Omental fat pad (tissue), 4 donors: ENCODE measurements around the gene NTRK2. TPM values are rescaled to one million over a fixed set of nuclear protein-coding genes. Genes with fewer than 3 reads are reported as not detected.

ENCODE experiments used
- ATAC-seq: fragments of 150-250 bp; one replicate; pipeline ENCODE4 v1.9.1; 2016; ENCODE audit warnings: mild to moderate bottlenecking, moderate library complexity; ENCODE audit not compliant: low FRiP score
- DNase-seq: peaks from one replicate; pipeline ENCODE4 v3.0.0-alpha.2; 2019; ENCODE audit warnings: low spot score
- total RNA-seq, 4 donors: library from RNA; depleted of rRNA; stranded (reverse); fragments of >200 nt; gene quantifications; one replicate each; pipeline ENCODE4 v1.1.0, GENCODE V29; 2016
- TF ChIP-seq, protein P1 (sequence below), 3 donors: fragments of 450-650 bp; IDR thresholded peaks; one replicate each; pipeline ENCODE4 v1.5.1; 2016 to 2017; ENCODE audit warnings: antibody characterized with exemption in 3 of 3, mild to moderate bottlenecking in 3 of 3, moderate library complexity in 2 of 3

The NTRK2 gene
- total RNA-seq, 4 donors from 2014 or later: 13.9 to 20.2 (median 16.1) TPM

- ATAC-seq: no peak
Measured at GRCh38 chr9:84846906-84847305, 177.4 kb downstream of the NTRK2 start.

GRCh38 chr9:84849049-84849448 lies 179.5 kb downstream of the NTRK2 start:
- ATAC-seq: no peak
- TF ChIP-seq, protein P1, sequence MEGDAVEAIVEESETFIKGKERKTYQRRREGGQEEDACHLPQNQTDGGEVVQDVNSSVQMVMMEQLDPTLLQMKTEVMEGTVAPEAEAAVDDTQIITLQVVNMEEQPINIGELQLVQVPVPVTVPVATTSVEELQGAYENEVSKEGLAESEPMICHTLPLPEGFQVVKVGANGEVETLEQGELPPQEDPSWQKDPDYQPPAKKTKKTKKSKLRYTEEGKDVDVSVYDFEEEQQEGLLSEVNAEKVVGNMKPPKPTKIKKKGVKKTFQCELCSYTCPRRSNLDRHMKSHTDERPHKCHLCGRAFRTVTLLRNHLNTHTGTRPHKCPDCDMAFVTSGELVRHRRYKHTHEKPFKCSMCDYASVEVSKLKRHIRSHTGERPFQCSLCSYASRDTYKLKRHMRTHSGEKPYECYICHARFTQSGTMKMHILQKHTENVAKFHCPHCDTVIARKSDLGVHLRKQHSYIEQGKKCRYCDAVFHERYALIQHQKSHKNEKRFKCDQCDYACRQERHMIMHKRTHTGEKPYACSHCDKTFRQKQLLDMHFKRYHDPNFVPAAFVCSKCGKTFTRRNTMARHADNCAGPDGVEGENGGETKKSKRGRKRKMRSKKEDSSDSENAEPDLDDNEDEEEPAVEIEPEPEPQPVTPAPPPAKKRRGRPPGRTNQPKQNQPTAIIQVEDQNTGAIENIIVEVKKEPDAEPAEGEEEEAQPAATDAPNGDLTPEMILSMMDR (IDR thresholded peaks at IDR 0.05): no peak
- no peak for DNase-seq

More at GRCh38 chr9:84846906-84847305, 177.4 kb downstream of the NTRK2 start:
- DNase-seq: no peak
- TF ChIP-seq, protein P1 (IDR thresholded peaks at IDR 0.05): no peak

GRCh38 chr9:84850830-84851392 lies 181.4 kb downstream of the NTRK2 start:
- DNase-seq: no peak
- ATAC-seq: no peak
- TF ChIP-seq, protein P1 (IDR thresholded peaks at IDR 0.05): no peak

DNA sequence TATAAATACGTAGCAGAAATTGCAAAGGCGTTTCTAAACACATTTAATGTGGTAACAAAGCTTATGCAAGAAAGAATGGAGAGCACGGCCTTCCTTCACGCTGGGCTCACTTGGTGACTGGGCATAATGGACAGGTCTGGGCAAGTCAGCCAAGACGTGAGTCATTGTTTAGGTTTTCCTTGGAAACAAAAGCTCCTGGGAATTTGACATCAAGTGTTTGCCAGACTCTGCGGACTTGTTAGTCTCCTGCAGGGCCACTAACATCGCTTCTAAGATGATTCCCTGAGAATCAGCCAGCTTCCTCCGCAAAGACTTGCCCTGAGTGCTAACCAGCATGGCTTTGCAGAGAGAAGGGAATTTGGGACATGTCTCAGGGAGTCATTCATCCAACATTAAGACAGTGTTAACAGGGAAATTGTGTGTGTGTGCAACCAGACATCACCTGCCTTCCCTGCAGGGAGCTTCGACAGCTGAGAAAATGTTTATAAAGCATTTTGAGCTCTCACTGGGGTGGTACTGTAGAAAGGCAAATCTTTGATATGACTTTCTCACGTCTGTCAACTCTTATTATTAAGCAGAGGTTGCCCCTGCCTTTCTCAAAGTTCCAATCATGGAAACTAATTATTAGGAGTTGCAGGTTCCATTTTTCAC lies 182.5 kb downstream of the NTRK2 start:
- no peak for DNase-seq
- no peak for ATAC-seq
- TF ChIP-seq, protein P1 (IDR thresholded peaks at IDR 0.05): no peak

GRCh38 chr9:84852617-84853301 lies 183.2 kb downstream of the NTRK2 start:
- DNase-seq (no peak), ATAC-seq (no peak)
- TF ChIP-seq, protein P1 (IDR thresholded peaks at IDR 0.05): no peak

GRCh38 chr9:84856181-84856632 lies 186.7 kb downstream of the NTRK2 start:
- TF ChIP-seq, protein P1 (IDR thresholded peaks at IDR 0.05): no peak
- DNase-seq (no peak), ATAC-seq (peak; percentile 39)
